SIG-M5 treated with dmso at 0.1 percent for 504 hours (cell line): ENCODE results near the gene METTL2A.
"Not testable (repeated sequence)": the region's sequence is repeated elsewhere in the genome, so short reads cannot be mapped to it uniquely, and the experiment has no call there.

Experiments used
- DNase-seq: peaks from one replicate; lab custom pipeline; 2025; ENCODE audit not compliant: unreplicated experiment; lab: John Stamatoyannopoulos, UW

The METTL2A gene, protein sequence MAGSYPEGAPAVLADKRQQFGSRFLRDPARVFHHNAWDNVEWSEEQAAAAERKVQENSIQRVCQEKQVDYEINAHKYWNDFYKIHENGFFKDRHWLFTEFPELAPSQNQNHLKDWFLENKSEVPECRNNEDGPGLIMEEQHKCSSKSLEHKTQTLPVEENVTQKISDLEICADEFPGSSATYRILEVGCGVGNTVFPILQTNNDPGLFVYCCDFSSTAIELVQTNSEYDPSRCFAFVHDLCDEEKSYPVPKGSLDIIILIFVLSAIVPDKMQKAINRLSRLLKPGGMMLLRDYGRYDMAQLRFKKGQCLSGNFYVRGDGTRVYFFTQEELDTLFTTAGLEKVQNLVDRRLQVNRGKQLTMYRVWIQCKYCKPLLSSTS

DNA sequence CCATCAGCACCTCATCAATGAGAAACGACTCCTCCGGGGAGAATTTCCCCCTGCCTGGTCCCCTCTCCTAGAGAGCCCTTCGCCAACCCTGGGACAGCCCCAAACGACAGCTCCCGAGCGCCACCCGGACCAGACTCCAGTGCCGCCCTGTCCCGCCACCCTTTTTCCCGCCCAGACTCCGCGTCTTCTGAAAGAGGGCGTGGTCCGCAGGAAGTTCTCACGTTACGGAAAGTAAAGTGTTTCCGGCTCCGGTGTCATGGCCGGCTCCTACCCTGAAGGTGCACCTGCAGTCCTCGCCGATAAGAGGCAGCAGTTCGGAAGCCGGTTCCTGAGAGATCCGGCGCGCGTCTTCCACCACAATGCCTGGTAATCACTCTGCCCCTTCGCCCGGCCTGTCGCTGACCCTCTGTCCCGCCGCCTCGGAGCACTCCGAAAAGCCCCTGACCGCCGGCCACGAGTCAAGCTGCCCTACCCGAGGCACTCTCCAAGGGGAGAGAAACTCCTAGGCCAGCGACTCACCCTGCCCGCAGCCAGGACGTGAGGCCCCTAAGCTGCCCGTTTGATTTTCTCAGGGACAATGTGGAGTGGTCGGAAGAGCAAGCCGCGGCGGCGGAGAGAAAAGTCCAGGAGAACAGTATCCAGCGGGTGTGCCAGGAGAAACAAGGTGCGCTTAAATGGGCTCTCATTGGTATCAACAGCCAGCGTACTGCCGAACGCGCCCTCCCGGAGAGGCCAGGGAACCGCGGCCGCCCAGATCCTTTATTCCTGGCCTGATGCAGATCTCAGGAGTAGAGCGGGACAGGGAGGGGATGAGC, at the start of gene METTL2A:
Gene METTL2A, plus strand, starts transcription at position 251 of the 815 bp plus-strand sequence. Its CDS starts 6 bp downstream, at position 257.
- DNase-seq, result peak; percentile 97

DNA sequence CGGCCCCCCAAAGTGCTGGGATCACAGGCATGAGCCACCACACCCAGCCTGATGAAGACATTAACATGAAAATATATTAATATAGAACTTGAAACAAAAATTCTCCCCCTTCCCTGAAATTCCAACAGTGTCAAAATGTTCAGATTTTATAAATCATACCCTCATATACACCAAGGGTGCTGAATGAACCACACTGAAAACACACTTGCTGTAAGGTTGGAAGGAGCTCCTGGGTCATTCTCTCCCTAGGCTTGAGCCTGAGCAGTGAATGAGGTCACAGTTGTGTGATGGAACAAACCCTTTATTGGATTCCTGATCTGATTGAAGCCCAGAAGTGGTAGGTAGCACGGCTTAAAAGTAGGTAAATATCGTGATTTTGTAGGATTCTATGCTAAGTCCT, 43.4 kb upstream of the METTL2A start, which contains the start of gene EFCAB3:
Gene EFCAB3, plus strand, starts transcription at position 301 of the 400 bp plus-strand sequence. CDS start 2,427 bp downstream, outside the sequence.
- no peak for DNase-seq

DNA sequence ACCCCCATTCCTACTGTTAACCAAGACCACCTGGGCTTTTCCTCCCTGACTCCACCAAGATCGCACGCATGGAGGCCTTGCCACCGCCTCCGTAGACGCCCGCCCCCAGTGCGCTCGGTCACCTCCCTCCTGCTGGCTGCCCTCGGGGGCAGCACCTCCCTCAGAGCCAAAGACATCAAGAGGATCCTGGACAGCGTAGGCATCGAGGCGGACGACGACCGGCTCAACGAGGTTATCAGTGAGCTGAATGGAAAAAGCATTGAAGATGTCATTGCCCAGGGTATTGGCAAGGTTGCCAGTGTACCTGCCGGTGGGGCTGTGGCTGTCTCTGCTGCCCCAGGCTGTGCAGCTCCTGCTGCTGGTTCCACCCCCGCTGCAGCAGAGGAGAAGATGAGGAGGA, 42.1 kb upstream of the METTL2A start:
- DNase-seq, result no peak

DNA sequence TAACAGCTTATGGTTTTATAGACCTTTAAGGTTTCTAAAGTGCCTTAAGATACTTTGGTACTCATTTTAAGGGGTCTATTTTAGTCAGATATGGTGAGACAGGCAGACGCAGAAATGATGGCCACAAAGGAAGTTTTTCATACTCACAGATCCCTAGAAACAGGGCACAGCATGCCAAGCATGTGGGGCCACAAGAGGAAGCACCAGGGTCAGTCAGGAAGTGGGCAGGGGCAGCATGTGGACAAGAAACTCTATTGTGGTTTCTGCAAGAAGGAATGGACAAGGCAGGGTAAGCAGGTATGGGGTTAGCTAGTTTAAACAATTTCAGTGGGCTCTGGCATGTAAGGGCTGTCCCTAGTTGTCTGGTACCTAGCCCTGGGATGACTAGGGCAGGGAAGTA, 34.8 kb upstream of the METTL2A start:
- DNase-seq, result no peak

DNA sequence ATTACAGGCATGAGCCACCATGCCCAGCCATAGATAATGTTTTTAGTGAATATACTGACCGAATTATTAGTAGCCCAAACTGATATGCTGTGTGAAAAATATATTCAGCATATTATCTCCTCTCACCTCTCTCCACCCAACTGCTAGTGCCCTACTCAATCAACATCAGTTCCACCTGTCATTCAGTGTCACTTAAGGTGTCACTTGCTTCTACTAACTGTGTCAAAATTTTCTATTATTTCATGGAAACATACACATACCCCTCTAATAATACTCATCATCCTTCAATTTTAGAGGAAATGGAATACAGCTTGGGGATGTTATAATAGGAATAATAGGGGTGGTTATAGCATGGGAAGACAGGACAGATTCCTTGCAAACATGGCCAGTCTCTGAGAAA, 30.8 kb upstream of the METTL2A start:
- DNase-seq, result no peak

DNA sequence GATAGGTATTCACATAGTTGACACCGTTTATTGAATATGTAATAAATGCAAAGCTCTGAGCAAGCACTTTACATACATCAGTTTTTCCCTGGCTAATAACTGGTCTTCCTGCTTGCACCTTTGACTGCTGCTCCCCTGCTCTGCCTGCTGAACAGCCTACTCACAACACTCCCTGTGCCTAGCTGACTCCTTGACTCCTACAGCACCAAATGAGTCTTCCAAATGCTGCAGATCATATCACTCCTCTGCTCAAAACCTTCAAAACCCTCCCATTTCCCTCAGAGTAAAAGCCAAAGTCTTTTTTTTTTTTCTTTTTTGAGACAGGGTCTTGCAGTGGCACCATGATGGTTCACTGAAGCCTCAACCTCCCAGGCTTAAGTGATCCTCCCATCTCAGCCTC, 24.8 kb upstream of the METTL2A start:
- no peak for DNase-seq

DNA sequence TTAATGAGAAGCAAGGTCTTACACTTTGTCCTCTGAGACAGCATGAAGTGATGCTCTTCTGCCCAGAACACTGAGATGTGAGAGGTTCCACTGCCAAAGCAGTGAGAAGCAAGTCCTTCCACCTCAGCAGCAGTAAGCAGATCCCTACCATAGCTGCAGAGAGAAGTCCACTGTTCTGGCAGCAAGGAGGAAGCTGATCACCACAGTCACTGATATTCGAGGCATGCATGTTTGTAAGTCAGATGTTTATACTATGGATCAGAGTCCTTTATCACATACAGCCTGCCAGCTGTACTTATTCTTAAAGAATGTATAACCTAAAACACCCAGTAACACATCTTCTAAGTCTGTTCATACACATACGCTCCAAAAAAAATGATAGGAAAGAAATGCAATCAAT, 18.2 kb upstream of the METTL2A start:
- no peak for DNase-seq

DNA sequence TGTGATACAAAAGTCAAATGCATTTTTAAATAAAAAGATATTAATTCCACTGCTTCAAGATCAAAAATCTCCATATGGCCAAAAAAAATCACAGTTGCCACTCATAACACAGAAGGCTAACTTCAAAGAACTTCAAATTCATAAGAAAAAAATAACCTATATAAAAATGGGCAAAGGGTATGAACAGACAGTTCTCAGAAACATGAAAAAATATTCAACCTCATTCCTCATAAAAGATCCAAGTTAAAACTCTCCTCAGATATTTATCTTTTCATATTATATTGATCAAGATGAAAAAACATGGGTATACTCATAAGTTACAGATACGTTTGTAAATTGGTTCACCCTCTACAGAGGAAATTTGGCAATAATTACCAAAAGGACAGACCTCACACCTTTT, 10.6 kb upstream of the METTL2A start:
- not testable (repeated sequence) for DNase-seq

DNA sequence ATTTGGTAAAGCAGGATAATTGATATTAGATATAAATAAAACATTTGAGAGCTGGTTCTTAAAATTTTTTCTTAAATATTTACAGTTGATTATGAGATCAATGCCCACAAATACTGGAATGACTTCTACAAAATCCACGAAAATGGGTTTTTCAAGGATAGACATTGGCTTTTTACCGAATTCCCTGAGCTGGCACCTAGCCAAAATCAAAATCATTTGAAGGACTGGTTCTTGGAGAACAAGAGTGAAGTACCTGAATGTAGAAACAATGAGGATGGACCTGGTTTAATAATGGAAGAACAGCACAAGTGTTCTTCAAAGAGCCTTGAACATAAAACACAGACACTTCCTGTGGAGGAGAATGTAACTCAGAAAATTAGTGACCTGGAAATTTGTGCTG, 2.5 kb downstream of the METTL2A start:
- DNase-seq, result not testable (repeated sequence)

DNA sequence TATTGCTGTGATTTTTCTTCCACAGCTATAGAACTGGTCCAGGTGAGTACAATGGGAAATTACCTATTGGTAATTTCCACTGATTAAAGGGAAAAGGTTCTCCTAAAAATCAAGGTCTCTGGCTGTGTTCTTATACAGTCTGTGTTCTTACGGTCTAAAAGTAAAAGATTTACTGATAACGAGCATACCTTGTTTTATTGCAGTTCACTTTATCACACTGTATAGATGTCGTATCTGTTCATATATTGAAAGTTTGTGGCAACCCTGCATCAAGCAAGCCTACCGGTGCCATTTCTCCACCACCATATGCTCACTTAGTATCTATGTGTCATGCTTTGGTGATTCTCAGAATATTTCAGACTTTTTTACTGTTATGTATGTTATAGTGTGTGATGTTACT, 11.6 kb downstream of the METTL2A start:
- not testable (repeated sequence) for DNase-seq

DNA sequence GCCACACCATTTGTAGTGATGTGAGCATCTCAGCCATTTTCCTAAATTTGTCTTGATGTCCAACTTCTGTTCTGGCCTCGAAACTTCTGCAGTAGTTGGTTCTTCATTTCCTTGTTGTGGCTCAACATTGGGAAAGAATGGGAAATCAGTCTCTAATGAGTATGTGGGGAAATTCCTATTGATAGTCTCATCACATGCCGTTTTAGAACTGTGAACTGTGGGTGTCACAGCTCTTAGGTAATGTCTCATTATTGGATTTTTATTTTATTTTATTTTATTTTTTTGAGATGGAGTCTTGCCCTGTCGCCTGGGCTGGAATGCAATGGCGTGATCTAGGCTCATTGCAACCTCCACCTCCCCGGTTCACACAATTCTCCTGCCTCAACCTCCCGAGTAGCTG, 17.5 kb downstream of the METTL2A start:
- not testable (repeated sequence) for DNase-seq

DNA sequence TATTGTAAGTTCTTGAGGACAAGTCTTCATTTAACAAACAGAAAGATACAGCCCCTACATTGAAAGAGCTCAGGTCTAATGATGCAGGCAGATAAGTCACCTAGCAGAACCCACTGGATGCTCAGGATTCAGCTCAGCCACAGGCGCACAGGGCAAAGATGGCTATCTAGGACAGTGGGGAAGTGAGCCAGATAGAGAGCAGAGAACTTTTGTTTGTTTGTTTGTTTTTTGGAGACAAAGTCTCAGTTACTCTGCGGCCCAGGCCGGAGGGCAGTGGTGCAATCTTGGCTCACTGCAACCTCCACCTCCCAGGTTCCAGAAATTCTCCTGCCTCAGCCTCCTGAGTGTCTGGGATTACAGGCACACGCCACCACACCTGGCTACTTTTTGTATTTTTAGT, 20.4 kb downstream of the METTL2A start:
- no peak for DNase-seq

DNA sequence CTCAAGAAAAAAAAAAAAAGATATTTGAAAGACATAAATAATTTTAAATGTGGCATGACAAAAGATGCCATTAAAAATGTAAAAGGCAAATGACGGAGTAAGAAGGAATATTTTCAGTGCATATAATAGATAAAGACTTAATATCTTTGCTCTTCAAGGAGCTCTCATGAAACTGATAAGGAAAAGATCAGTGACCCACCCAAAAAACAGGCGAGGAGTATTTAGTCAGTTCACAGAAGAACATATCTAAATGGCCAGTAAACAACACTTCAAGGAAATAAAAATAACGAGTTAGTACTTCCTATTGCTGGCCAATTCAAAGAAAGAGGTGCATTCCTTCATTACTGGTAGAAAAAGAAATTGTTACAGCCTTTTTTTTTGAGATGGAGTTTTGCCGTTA, 22.1 kb downstream of the METTL2A start:
- not testable (repeated sequence) for DNase-seq

DNA sequence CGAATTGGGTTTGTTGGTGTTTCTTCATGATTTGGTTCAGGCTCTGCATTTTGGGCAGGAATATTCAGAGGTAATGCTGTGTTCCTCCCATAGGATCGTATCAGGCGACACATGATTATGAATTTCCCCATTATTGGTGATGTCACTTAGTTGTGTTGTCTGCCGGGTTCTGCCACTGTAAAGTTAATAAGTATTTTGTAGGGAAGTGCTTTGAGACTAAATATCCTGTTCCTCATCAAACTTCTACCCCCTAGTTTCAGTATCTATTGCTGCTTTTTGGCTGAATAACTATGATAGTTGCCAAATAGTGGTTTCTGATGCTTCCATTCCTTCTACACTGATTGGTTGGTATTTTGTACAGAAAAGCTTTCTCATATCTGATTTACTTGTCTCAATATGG, 28.5 kb downstream of the METTL2A start:
- peak; percentile 14 for DNase-seq

DNA sequence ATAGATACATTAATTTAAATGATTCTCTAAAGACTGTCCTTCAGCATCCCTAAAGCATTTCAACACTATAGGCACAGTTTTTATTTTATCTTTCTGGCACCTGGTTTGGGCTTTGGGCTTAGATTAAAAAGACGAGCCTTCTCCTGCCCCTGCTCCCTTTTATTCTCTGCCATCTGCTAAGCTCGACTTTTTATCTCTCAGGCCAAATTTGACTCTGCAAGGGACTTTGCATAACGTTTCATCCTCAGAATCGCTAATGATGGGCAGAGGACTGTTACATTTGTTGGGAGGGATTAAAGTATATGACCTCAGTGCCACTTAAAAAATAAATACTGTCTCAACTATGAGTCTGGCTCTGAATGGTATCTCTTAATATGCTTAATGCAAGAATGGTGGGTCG, 29.3 kb downstream of the METTL2A start:
- not testable (repeated sequence) for DNase-seq

DNA sequence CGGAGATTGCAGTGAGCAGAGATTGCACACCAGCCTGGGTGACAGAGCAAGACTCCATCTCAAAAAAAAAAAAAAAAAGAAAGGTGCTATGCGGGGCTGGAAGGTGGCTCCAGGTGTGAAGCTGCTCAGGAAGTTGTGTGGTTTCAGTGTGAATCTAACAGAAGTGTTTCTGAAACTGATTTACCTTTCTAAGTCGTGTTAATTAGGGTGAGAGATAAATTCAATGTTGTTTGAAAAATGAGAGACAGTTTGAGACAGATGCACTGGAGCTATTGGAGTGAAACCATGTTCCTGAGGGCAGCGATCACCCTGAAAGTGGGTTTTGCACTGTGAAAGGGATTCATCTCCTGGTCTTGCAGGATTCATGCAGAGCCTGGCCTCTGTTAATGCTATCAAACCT, 30.0 kb downstream of the METTL2A start:
- not testable (repeated sequence) for DNase-seq

DNA sequence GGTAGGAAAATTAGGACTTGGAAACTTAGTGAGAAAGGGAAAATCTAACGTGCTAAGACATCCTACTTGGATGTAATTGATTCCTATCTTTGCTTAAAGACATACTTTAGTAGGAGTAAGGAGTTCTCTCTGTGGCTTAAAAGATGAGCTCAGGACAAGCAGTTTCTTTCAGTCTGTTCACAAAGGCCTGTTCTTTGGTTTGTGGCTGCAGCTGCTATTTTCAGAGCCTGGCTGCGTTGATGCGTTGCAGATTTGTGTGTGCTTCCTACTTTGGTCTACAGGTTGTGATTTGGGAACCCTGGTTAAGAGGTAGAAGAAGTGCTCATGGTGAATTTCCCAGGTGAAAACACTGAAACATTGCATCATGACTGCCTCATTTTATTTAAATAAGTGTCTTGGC, 30.4 kb downstream of the METTL2A start:
- not testable (repeated sequence) for DNase-seq

DNA sequence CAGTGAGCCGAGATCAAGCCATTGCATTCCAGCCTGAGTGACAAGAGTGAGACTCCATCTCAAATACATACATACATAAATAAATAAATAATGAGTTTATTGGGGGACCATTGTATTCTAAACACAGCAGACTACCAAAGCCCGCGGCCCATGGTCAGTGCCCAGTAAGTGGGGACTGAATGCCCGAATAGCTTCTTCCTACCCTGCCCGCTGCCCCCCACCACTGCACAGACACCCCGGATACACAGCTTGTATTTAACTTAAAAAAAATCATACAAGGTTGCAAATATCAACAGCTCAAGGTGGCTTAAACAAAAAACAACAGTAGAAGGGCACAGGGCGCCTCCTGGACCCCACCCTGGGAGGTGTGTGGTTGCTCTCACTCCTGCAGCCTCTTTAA, 32.3 kb downstream of the METTL2A start:
- no peak for DNase-seq

DNA sequence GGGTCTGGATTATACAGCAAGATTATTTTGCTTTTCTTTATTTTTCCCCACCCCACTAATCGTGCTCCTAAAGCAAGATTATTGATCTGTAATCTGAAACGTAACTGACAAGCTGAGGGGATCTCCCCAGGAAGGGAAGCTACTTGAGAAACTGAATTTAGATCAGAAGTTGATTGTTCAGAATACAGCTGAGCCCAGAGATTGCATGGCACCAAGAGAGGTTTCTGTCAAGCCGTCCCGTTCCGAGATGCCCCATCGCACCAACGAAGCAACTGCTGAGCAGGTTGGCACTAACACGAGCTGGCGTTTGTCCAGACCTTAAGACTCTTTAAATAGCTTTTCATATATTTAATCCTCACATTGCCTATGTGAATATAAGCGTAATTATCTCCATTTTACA, 34.8 kb downstream of the METTL2A start:
- DNase-seq, result not testable (repeated sequence)

DNA sequence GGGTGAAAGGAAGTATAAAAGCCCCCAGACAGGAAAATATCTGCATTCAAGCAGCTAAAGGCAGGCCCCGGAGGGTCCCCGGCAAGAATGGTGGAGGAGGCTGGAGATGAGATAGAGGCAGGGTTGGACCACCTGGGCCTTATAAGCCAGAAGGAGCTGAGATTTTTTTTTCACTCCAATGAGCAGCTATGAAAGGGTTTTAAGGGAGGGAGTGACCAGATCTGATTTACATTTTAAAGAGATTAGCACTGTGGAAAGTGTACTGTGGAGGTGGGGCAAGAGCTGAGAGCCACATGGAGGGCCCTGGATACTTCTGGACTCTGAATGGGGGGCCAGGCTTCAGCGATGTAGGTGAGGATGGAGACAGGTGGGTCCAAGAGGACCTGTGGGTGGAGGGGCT, 40.7 kb downstream of the METTL2A start:
- not testable (repeated sequence) for DNase-seq

DNA sequence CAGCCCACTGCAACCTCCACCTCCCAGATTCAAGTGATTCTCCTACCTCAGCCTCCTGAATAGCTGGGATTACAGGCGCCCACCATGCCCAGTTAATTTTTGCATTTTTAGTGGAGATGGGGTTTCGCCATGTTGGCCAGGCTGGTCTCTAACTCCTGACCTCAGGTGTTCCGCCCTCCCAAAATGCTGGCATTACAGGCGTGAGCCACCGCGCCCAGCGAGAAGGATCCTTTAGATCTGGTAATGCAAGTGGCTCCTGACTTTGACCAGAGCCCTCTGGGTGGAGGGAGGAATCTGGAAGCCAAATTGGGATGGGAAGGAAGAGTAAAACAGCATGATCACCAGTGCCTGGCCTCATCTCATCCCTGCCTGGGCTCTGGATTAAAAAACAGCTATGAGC, 41.6 kb downstream of the METTL2A start:
- DNase-seq, result not testable (repeated sequence)
